Measurements from ENCODE around the gene ZNF318. TPM values are rescaled to one million over a fixed set of nuclear protein-coding genes. Genes with fewer than 3 reads are reported as not detected.
"Not testable (repeated sequence)": the region's sequence is repeated elsewhere in the genome, so short reads cannot be mapped to it uniquely, and the experiment has no call there.

The ZNF318 gene
- total RNA-seq, 1 donor from 2014 or later, result 10.2 TPM

- ATAC-seq (ENCODE audit: poor library complexity), result peak; percentile 82
- peak; percentile 70 for DNase-seq
- intact Hi-C loops (cut with DNase I), result no loop called here
Observed at GRCh38 chr6:43308101-43308989, 61.1 kb downstream of the ZNF318 start, which contains the start of gene CRIP3. Gene CRIP3 (minus strand): TSS chr6:43308826. CDS start chr6:43308792, 34 bp downstream.

GRCh38 chr6:43307451-43308100 lies 61.9 kb downstream of the ZNF318 start:
- DNase-seq (no peak), ATAC-seq (ENCODE audit: poor library complexity) (no peak)
- intact Hi-C loops (cut with DNase I), result no loop called here

GRCh38 chr6:43306086-43306485 lies 63.4 kb downstream of the ZNF318 start:
- no peak for ATAC-seq (ENCODE audit: poor library complexity)
- intact Hi-C loops (cut with DNase I), result no loop called here

GRCh38 chr6:43304882-43305281 lies 64.6 kb downstream of the ZNF318 start:
- intact Hi-C loops (cut with DNase I), result no loop called here
- DNase-seq (no peak), ATAC-seq (ENCODE audit: poor library complexity) (no peak)

More at GRCh38 chr6:43306086-43306485, 63.4 kb downstream of the ZNF318 start:
- DNase-seq, result no peak

GRCh38 chr6:43304361-43304760 lies 65.1 kb downstream of the ZNF318 start:
- intact Hi-C loops (cut with DNase I), result no loop called here
- DNase-seq (no peak), ATAC-seq (ENCODE audit: poor library complexity) (no peak)

- ATAC-seq (ENCODE audit: poor library complexity) (no peak), DNase-seq (no peak)
- intact Hi-C loops (cut with DNase I), result no loop called here
Observed at GRCh38 chr6:43303751-43304331, 65.6 kb downstream of the ZNF318 start.

- intact Hi-C loops (cut with DNase I); ATAC-seq (ENCODE audit: poor library complexity); DNase-seq: not testable (repeated sequence)
Observed at GRCh38 chr6:43303006-43303405, 66.4 kb downstream of the ZNF318 start.

- DNase-seq (no peak), ATAC-seq (ENCODE audit: poor library complexity) (no peak)
- intact Hi-C loops (cut with DNase I), result no loop called here
Observed at GRCh38 chr6:43302126-43302525, 67.3 kb downstream of the ZNF318 start.

GRCh38 chr6:43301081-43301870 lies 68.2 kb downstream of the ZNF318 start:
- ATAC-seq (ENCODE audit: poor library complexity), result no peak
- DNase-seq, result no peak

GRCh38 chr6:43299338-43300293 lies 69.8 kb downstream of the ZNF318 start:
- intact Hi-C loops (cut with DNase I), result no loop called here
- no peak for ATAC-seq (ENCODE audit: poor library complexity)
- no peak for DNase-seq

More at GRCh38 chr6:43301081-43301870, 68.2 kb downstream of the ZNF318 start:
- intact Hi-C loops (cut with DNase I), result no loop called here

GRCh38 chr6:43298565-43299337 lies 70.7 kb downstream of the ZNF318 start:
- intact Hi-C loops (cut with DNase I), result no loop called here
- DNase-seq, result no peak
- no peak for ATAC-seq (ENCODE audit: poor library complexity)

GRCh38 chr6:43297644-43298564 lies 71.5 kb downstream of the ZNF318 start, which contains the start of gene SLC22A7:
Gene SLC22A7 (plus strand): TSS chr6:43298260. CDS start chr6:43298359, 99 bp downstream.
- DNase-seq (peak; percentile 80), ATAC-seq (ENCODE audit: poor library complexity) (peak; percentile 93)
- intact Hi-C loops (cut with DNase I), result no loop called here

- intact Hi-C loops (cut with DNase I), result no loop called here
- no peak for ATAC-seq (ENCODE audit: poor library complexity)
- no peak for DNase-seq
Observed at GRCh38 chr6:43296780-43297497, 72.5 kb downstream of the ZNF318 start.

GRCh38 chr6:43295456-43295855 lies 74.0 kb downstream of the ZNF318 start:
- DNase-seq, result no peak
- intact Hi-C loops (cut with DNase I), result no loop called here
- no peak for ATAC-seq (ENCODE audit: poor library complexity)

GRCh38 chr6:43294536-43294935 lies 74.9 kb downstream of the ZNF318 start:
- ATAC-seq (ENCODE audit: poor library complexity) (no peak), DNase-seq (no peak)
- intact Hi-C loops (cut with DNase I), result no loop called here
